ENCODE results near the gene KRT31. TPM values are rescaled to one million over a fixed set of nuclear protein-coding genes. Genes with fewer than 3 reads are reported as not detected.

The KRT31 gene
- total and polyA plus RNA-seq, 8 donors = not detected

GRCh38 chr17:41394254-41394996 lies 3.0 kb downstream of the KRT31 start:
- no peak for DNase-seq
- Histone ChIP-seq H3K4me3 (no peak overlapping the region), H3K9me3 (no peaks in the 10 kb centered on the region), H3K27me3 (no peaks in the 10 kb centered on the region), H3K36me3 (no peaks in the 10 kb centered on the region), H3K4me1 (no peaks in the 10 kb centered on the region), H3K27ac (no peak overlapping the region)
- ATAC-seq = no peak
- TF ChIP-seq CTCF (IDR thresholded peaks at IDR 0.05) = no peak
- intact Hi-C loops (cut with DNase I) = no loop called here

GRCh38 chr17:41393826-41394225 lies 3.6 kb downstream of the KRT31 start:
- ATAC-seq (no peak), DNase-seq (no peak)
- intact Hi-C loops (cut with DNase I) = no loop called here
- Histone ChIP-seq H3K4me3 (no peak overlapping the region), H3K36me3 (no peaks in the 10 kb centered on the region), H3K27me3 (no peaks in the 10 kb centered on the region), H3K4me1 (no peaks in the 10 kb centered on the region), H3K27ac (no peak overlapping the region), H3K9me3 (no peaks in the 10 kb centered on the region)
- TF ChIP-seq CTCF (IDR thresholded peaks at IDR 0.05) = no peak

- no peak for ATAC-seq
Observed at GRCh38 chr17:41393294-41393693, 4.1 kb downstream of the KRT31 start.

GRCh38 chr17:41392278-41392677 lies 5.1 kb downstream of the KRT31 start:
- intact Hi-C loops (cut with DNase I) = no loop called here
- no peaks in the 10 kb centered on the region for H3K4me1 ChIP-seq

More at GRCh38 chr17:41393294-41393693, 4.1 kb downstream of the KRT31 start:
- Histone ChIP-seq H3K9me3 (no peaks in the 10 kb centered on the region), H3K4me1 (no peaks in the 10 kb centered on the region), H3K36me3 (no peaks in the 10 kb centered on the region), H3K27ac (no peak overlapping the region), H3K27me3 (no peaks in the 10 kb centered on the region), H3K4me3 (no peak overlapping the region)
- no peak for TF ChIP-seq CTCF (IDR thresholded peaks at IDR 0.05)
- intact Hi-C loops (cut with DNase I) = no loop called here
- no peak for DNase-seq

GRCh38 chr17:41391535-41391934 lies 5.9 kb downstream of the KRT31 start:
- no peak for TF ChIP-seq CTCF (IDR thresholded peaks at IDR 0.05)
- intact Hi-C loops (cut with DNase I) = no loop called here
- peaks cover 0 to 6% of the 10 kb centered on the region in 2 donors for H3K9me3 ChIP-seq
- no peak for DNase-seq
- H3K4me3 ChIP-seq = no peak overlapping the region
- H3K27me3 ChIP-seq = no peaks in the 10 kb centered on the region
- H3K4me1 ChIP-seq = no peaks in the 10 kb centered on the region
- H3K27ac ChIP-seq = no peak overlapping the region
- ATAC-seq = no peak
- no peaks in the 10 kb centered on the region for H3K36me3 ChIP-seq

More at GRCh38 chr17:41392278-41392677, 5.1 kb downstream of the KRT31 start:
- DNase-seq (no peak), ATAC-seq (no peak)
- H3K27ac ChIP-seq = no peak overlapping the region
- H3K9me3 ChIP-seq = no peaks in the 10 kb centered on the region
- H3K4me3 ChIP-seq = no peak overlapping the region
- TF ChIP-seq CTCF (IDR thresholded peaks at IDR 0.05) = no peak
- H3K36me3 ChIP-seq = no peaks in the 10 kb centered on the region
- H3K27me3 ChIP-seq = no peaks in the 10 kb centered on the region

All from left lung (tissue), 10 donors.